SK-N-SH (cell line): ENCODE data around the gene ZNF319.

Experiments
- EP300 ChIP-seq, 2 experiments: IDR thresholded peaks; 2 replicates each; pipeline versions ENCODE4 v1.4.0 to v1.6.1; 2012; ENCODE audit warnings: borderline replicate concordance in 1 of 2, low read depth in 1 of 2, low read length in 1 of 2
- GATA2 ChIP-seq: sonication (generic); formaldehyde crosslinking; IDR thresholded peaks from 2 replicates; pipeline ENCODE4 v1.5.0; 2020; ENCODE audit warnings: mild to moderate bottlenecking, missing genetic modification reagents
- POLR2AphosphoS5 ChIP-seq: IDR thresholded peaks from 2 replicates; pipeline ENCODE4 v1.6.1; 2012; ENCODE audit warnings: low read depth, low read length
- SIN3A ChIP-seq: IDR thresholded peaks from 2 replicates; pipeline ENCODE4 v1.6.1; 2012; ENCODE audit warnings: low read depth, mild to moderate bottlenecking, low read length, moderate library complexity, borderline replicate concordance
- SMC3 ChIP-seq: IDR thresholded peaks from 2 replicates; pipeline ENCODE4 v1.6.1; 2012; ENCODE audit warnings: low read depth, low read length, improper control_type of control experiment
- TF ChIP-seq, protein P1 (sequence below): IDR thresholded peaks from 2 replicates; pipeline ENCODE4 v1.6.1; 2012; ENCODE audit warnings: mild to moderate bottlenecking, low read depth, low read length, moderate library complexity
- TF ChIP-seq, protein P2 (sequence below): fragments of 200-600 bp; sonication (generic); IDR thresholded peaks from 2 replicates; pipeline ENCODE4 v1.6.1; 2017; ENCODE audit warnings: antibody characterized with exemption, mild to moderate bottlenecking, moderate library complexity
- TF ChIP-seq, protein P3 (sequence below): fragments of 150-350 bp; IDR thresholded peaks from 2 replicates; pipeline ENCODE4 v1.6.1; 2017; ENCODE audit warnings: antibody characterized with exemption, low read length, low read depth, borderline replicate concordance

DNA sequence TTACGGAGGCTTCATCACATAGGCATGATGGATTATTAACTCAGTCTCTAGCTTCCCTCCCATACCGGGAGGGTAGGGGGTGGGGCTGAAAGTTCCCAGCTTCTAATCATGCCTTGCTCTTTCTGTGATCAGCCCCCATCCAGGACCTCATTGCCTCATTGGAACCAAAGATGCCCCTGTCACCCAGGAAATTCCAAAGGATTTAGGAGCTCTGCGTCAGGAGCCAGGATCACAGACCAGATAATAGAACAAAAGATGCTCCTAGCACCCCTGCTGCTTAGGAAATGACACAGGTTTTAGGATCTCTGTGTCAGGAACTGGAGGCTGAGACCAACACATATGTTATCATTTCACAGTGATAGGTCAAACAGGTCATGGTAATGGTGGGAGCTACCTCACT, 10.4 kb upstream of the ZNF319 start:
- TF ChIP-seq POLR2AphosphoS5 (no peak), SMC3 (no peak), GATA2 (CRISPR knock-in tag) (no peak), EP300 (IDR thresholded peaks at IDR 0.05; ENCODE audit: borderline replicate concordance in 1 of 2, low read depth in 1 of 2, low read length in 1 of 2) (no peak), SIN3A (no peak)
- TF ChIP-seq, protein P1, sequence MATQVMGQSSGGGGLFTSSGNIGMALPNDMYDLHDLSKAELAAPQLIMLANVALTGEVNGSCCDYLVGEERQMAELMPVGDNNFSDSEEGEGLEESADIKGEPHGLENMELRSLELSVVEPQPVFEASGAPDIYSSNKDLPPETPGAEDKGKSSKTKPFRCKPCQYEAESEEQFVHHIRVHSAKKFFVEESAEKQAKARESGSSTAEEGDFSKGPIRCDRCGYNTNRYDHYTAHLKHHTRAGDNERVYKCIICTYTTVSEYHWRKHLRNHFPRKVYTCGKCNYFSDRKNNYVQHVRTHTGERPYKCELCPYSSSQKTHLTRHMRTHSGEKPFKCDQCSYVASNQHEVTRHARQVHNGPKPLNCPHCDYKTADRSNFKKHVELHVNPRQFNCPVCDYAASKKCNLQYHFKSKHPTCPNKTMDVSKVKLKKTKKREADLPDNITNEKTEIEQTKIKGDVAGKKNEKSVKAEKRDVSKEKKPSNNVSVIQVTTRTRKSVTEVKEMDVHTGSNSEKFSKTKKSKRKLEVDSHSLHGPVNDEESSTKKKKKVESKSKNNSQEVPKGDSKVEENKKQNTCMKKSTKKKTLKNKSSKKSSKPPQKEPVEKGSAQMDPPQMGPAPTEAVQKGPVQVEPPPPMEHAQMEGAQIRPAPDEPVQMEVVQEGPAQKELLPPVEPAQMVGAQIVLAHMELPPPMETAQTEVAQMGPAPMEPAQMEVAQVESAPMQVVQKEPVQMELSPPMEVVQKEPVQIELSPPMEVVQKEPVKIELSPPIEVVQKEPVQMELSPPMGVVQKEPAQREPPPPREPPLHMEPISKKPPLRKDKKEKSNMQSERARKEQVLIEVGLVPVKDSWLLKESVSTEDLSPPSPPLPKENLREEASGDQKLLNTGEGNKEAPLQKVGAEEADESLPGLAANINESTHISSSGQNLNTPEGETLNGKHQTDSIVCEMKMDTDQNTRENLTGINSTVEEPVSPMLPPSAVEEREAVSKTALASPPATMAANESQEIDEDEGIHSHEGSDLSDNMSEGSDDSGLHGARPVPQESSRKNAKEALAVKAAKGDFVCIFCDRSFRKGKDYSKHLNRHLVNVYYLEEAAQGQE = no peak
- TF ChIP-seq, protein P2, sequence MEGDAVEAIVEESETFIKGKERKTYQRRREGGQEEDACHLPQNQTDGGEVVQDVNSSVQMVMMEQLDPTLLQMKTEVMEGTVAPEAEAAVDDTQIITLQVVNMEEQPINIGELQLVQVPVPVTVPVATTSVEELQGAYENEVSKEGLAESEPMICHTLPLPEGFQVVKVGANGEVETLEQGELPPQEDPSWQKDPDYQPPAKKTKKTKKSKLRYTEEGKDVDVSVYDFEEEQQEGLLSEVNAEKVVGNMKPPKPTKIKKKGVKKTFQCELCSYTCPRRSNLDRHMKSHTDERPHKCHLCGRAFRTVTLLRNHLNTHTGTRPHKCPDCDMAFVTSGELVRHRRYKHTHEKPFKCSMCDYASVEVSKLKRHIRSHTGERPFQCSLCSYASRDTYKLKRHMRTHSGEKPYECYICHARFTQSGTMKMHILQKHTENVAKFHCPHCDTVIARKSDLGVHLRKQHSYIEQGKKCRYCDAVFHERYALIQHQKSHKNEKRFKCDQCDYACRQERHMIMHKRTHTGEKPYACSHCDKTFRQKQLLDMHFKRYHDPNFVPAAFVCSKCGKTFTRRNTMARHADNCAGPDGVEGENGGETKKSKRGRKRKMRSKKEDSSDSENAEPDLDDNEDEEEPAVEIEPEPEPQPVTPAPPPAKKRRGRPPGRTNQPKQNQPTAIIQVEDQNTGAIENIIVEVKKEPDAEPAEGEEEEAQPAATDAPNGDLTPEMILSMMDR = no peak
- TF ChIP-seq, protein P3, sequence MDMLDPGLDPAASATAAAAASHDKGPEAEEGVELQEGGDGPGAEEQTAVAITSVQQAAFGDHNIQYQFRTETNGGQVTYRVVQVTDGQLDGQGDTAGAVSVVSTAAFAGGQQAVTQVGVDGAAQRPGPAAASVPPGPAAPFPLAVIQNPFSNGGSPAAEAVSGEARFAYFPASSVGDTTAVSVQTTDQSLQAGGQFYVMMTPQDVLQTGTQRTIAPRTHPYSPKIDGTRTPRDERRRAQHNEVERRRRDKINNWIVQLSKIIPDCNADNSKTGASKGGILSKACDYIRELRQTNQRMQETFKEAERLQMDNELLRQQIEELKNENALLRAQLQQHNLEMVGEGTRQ = no peak
